Measurements from ENCODE around the gene MRPL42. TPM values are rescaled to one million over a fixed set of nuclear protein-coding genes. Genes with fewer than 3 reads are reported as not detected.

MRPL42 gene
- total RNA-seq, 2 donors from 2014 or later, result 91.1 to 131 TPM

GRCh38 chr12:93533310-93533709 lies 66.0 kb downstream of the MRPL42 start:
- Mint-ChIP-seq H3K36me3 (ENCODE audit: low read depth) (no peaks in the 10 kb centered on the region), H3K4me1 (peaks cover 4% of the 10 kb centered on the region), H3K4me3 (no peak overlapping the region), H3K9me3 (no peaks in the 10 kb centered on the region), H3K27ac (no peak overlapping the region), H3K27me3 (ENCODE audit: insufficient read depth) (no peaks in the 10 kb centered on the region)
- no peak for TF ChIP-seq CTCF (conservative IDR thresholded peaks at IDR 0.05)
- Histone ChIP-seq H3K27me3 (ENCODE audit: control insufficient read depth, insufficient read depth, low read length, poor library complexity, severe bottlenecking) (no peaks in the 10 kb centered on the region), H3K27ac (ENCODE audit: low read depth, low read length) (no peak overlapping the region), H3K9me3 (ENCODE audit: control insufficient read depth, low read length) (no peaks in the 10 kb centered on the region), H3K4me3 (ENCODE audit: low read length) (no peak overlapping the region), H3K36me3 (ENCODE audit: control insufficient read depth, insufficient read depth, low read length) (no peaks in the 10 kb centered on the region), H3K4me1 (ENCODE audit: control insufficient read depth, insufficient read depth, low read length) (no peaks in the 10 kb centered on the region), H3K9ac (ENCODE audit: extremely low read depth, low read length, poor library complexity, severe bottlenecking) (no peak overlapping the region)
- DNase-seq, result peak; percentile 22
- WGBS, 2 experiments (ENCODE audit: insufficient coverage in 1 of 2, insufficient read length in 1 of 2), result 92 to 100% methylated on average over 5 of the region's 5 CpGs

GRCh38 chr12:93536111-93536765 lies 68.9 kb downstream of the MRPL42 start:
- H3K27me3 Mint-ChIP-seq (ENCODE audit: insufficient read depth), result no peaks in the 10 kb centered on the region
- Histone ChIP-seq H3K4me3 (ENCODE audit: low read length) (no peak overlapping the region), H3K27ac (ENCODE audit: low read depth, low read length) (no peak overlapping the region), H3K9ac (ENCODE audit: extremely low read depth, low read length, poor library complexity, severe bottlenecking) (no peak overlapping the region), H3K4me1 (ENCODE audit: control insufficient read depth, insufficient read depth, low read length) (no peaks in the 10 kb centered on the region), H3K36me3 (ENCODE audit: control insufficient read depth, insufficient read depth, low read length) (no peaks in the 10 kb centered on the region), H3K9me3 (ENCODE audit: control insufficient read depth, low read length) (no peaks in the 10 kb centered on the region), H3K27me3 (ENCODE audit: control insufficient read depth, insufficient read depth, low read length, poor library complexity, severe bottlenecking) (no peaks in the 10 kb centered on the region)
- no peaks in the 10 kb centered on the region for H3K36me3 Mint-ChIP-seq (ENCODE audit: low read depth)
- H3K27ac Mint-ChIP-seq, result no peak overlapping the region
- no peak for TF ChIP-seq CTCF (conservative IDR thresholded peaks at IDR 0.05)
- H3K4me3 Mint-ChIP-seq, result no peak overlapping the region
- peaks cover 7% of the 10 kb centered on the region for H3K4me1 Mint-ChIP-seq
- no peak for DNase-seq
- 75 to 87% methylated on average over 2 of the region's 2 CpGs for WGBS, 2 experiments (ENCODE audit: insufficient coverage in 1 of 2, insufficient read length in 1 of 2)
- H3K9me3 Mint-ChIP-seq, result no peaks in the 10 kb centered on the region

GRCh38 chr12:93536766-93537488 lies 69.6 kb downstream of the MRPL42 start:
- no peak overlapping the region for H3K27ac Mint-ChIP-seq
- peaks cover under 1% of the 10 kb centered on the region for H3K36me3 Mint-ChIP-seq (ENCODE audit: low read depth)

More at GRCh38 chr12:93536766-93537488, 69.6 kb downstream of the MRPL42 start:
- Histone ChIP-seq H3K9me3 (ENCODE audit: control insufficient read depth, low read length) (no peaks in the 10 kb centered on the region), H3K4me1 (ENCODE audit: control insufficient read depth, insufficient read depth, low read length) (no peaks in the 10 kb centered on the region), H3K27ac (ENCODE audit: low read depth, low read length) (no peak overlapping the region), H3K9ac (ENCODE audit: extremely low read depth, low read length, poor library complexity, severe bottlenecking) (no peak overlapping the region), H3K36me3 (ENCODE audit: control insufficient read depth, insufficient read depth, low read length) (no peaks in the 10 kb centered on the region), H3K27me3 (ENCODE audit: control insufficient read depth, insufficient read depth, low read length, poor library complexity, severe bottlenecking) (no peaks in the 10 kb centered on the region), H3K4me3 (ENCODE audit: low read length) (no peak overlapping the region)
- TF ChIP-seq CTCF (conservative IDR thresholded peaks at IDR 0.05), result no peak
- Mint-ChIP-seq H3K9me3 (no peaks in the 10 kb centered on the region), H3K27me3 (ENCODE audit: insufficient read depth) (no peaks in the 10 kb centered on the region), H3K4me3 (no peak overlapping the region), H3K4me1 (peaks cover 14% of the 10 kb centered on the region)
- peak; percentile 43 for DNase-seq
- 90 to 92% methylated on average over 4 to 5 of the region's 5 CpGs for WGBS, 2 experiments (ENCODE audit: insufficient coverage in 1 of 2, insufficient read length in 1 of 2)
